Adrenal gland (tissue), 12 donors: ENCODE measurements around the gene HTR3C. TPM values are rescaled to one million over a fixed set of nuclear protein-coding genes. Genes with fewer than 3 reads are reported as not detected.

ENCODE experiments used
- DNase-seq, 7 donors: peaks; one replicate each; pipeline ENCODE4 v3.0.0-alpha.2; 2019 to 2020
- H3K27ac ChIP-seq, 5 donors: fragments of 200-600 bp; sonication (generic) in 4 of 5; 1 replicate in 3 of 5; 2 replicates in 2 of 5; pipeline versions ENCODE4 v1.5.1 to v1.8.0; 2016 to 2020; ENCODE audit warnings: mild to moderate bottlenecking in 1 of 5
- H3K27me3 ChIP-seq: fragments of 200-600 bp; 2 replicates; pipeline ENCODE4 v1.8.0; 2021
- H3K36me3 ChIP-seq, 2 donors: fragments of 200-600 bp; replicated peaks in 1 of 2; 1 replicate in 1 of 2; 2 replicates in 1 of 2; pipeline versions ENCODE4 v1.5.1 to v1.8.0; 2018 to 2022
- H3K4me1 ChIP-seq, 2 donors: fragments of 200-600 bp; replicated peaks in 1 of 2; 1 replicate in 1 of 2; 2 replicates in 1 of 2; pipeline versions ENCODE4 v1.5.1 to v1.8.0; 2018 to 2021
- H3K4me3 ChIP-seq, 4 donors: fragments of 200-600 bp; sonication (generic) in 3 of 4; one replicate each; pipeline ENCODE4 v1.5.1; 2016 to 2018
- H3K9me3 ChIP-seq, 3 donors: fragments of 200-600 bp; sonication (generic) in 1 of 3; replicated peaks in 1 of 3; 1 replicate in 2 of 3; 2 replicates in 1 of 3; pipeline versions ENCODE4 v1.5.1 to v1.8.0; 2016 to 2021
- CTCF ChIP-seq, 6 experiments: fragments of 450-650 bp in 4 of 6; fragments of 200-600 bp in 2 of 6; sonication (generic) in 1 of 6; IDR thresholded peaks; 1 replicate in 5 of 6; 2 replicates in 1 of 6; pipeline versions ENCODE4 v1.5.1 to v1.8.0; 2016 to 2021; ENCODE audit warnings: antibody characterized with exemption in 6 of 6, mild to moderate bottlenecking in 2 of 6, moderate library complexity in 1 of 6
- POLR2A ChIP-seq, 2 donors: fragments of 450-650 bp; IDR thresholded peaks; one replicate each; pipeline ENCODE4 v1.6.1; 2017; ENCODE audit warnings: antibody characterized with exemption in 2 of 2, mild to moderate bottlenecking in 2 of 2, moderate library complexity in 1 of 2
- WGBS, 4 donors: extraction: QIAGEN DNeasy Blood & Tissue Kit in 2 of 4; methylation state at CpG; one replicate each; pipeline versions ENCODE4 v1.1.5 to v1.1.7; 2013 to 2017; 5-methylcytosine and 5-hydroxymethylcytosine counted together
- intact Hi-C, 2 donors: fragments of 100-400 bp; cut with DNase I; formaldehyde crosslinking; loops; one replicate each; pipeline versions ENCODE4 v1.14.1 to v1.15.0; 2022 to 2023
- polyA plus RNA-seq, 3 donors: library from polyadenylated mRNA; stranded (reverse); fragments of 200-250 nt in 2 of 3; fragments of 350-450 nt in 1 of 3; fragmentation: Illumina TruSeq in 1 of 3; extraction: RNeasy Lipid Tissue Mini Kit (QIAGEN cat#74804) in 1 of 3; gene quantifications; one replicate each; pipeline ENCODE4 v1.2.3, GENCODE V29; 2013 to 2014
- total RNA-seq, 9 donors: library from RNA; depleted of rRNA in 4 of 9; stranded (reverse); fragments of >200 nt in 4 of 9; fragments of 120-200 nt in 1 of 9; fragmentation: NEBNext Ultra II Directional in 1 of 9; extraction: Animal tissue kit (Norgen Biotek cat#: 25700) in 1 of 9; gene quantifications; one replicate each; pipeline versions ENCODE4 v1.1.0 to v1.2.4, GENCODE V29; 2013 to 2023
- donor health status: healthy with polysubstance abuse.
- donor health status: Bipolar disorder and iron deficiency.
- donor health status: DM: yes; HTN: yes; CAD: no.
- donor health status: DM: no; HTN: no; CAD: no.
- donor health status: DM: no; HTN: no; CAD: no.
- donor health status: DM: yes; HTN: yes; CAD: no.

The HTR3C gene
- total and polyA plus RNA-seq, 12 donors: 0.03 TPM; not detected in 11

- H3K36me3 ChIP-seq: peaks cover 0 to 9% of the 10 kb centered on the region in 2 donors
Observed at GRCh38 chr3:184011937-184012889, 40.6 kb upstream of the HTR3C start.

GRCh38 chr3:184015381-184016019 lies 37.3 kb upstream of the HTR3C start:
- intact Hi-C loops: loop anchor here (5.0 to 10.0 kb wide), 2 partner anchors 113 to 119 kb away; partner anchors contain the start of gene EIF2B5 (in 1 of the 2)
- H3K9me3 ChIP-seq: no peaks in the 10 kb centered on the region
- peak in 4 of 7 donors; percentile 34 to 83 (median 50) for DNase-seq
- peaks cover 14 to 28% of the 10 kb centered on the region in 2 donors for H3K4me1 ChIP-seq
- 64 to 77% (median 70%) methylated on average over 10 of the region's 10 CpGs for WGBS, 4 donors
- H3K36me3 ChIP-seq: peaks cover 0 to 9% of the 10 kb centered on the region in 2 donors
- H3K27ac ChIP-seq: peak overlapping the region in 2 of 5 donors; percentile 49 to 93
- H3K4me3 ChIP-seq: no peak overlapping the region
- no peak for TF ChIP-seq CTCF (IDR thresholded peaks at IDR 0.05)
- peak; percentile 25 to 54 for TF ChIP-seq POLR2A (IDR thresholded peaks at IDR 0.05)
- H3K27me3 ChIP-seq: no peaks in the 10 kb centered on the region

More at GRCh38 chr3:184011937-184012889, 40.6 kb upstream of the HTR3C start:
- WGBS, 4 donors: 89 to 95% (median 92%) methylated on average over 6 of the region's 6 CpGs
- no peak overlapping the region for H3K4me3 ChIP-seq
- no peak for DNase-seq
- H3K27ac ChIP-seq: no peak overlapping the region
- intact Hi-C loops: loop anchor here in 1 of 2 donors (10.0 kb wide), 1 partner anchor 123 kb away; the partner anchor contains the start of gene EIF2B5
- no peaks in the 10 kb centered on the region for H3K27me3 ChIP-seq
- H3K9me3 ChIP-seq: no peaks in the 10 kb centered on the region
- TF ChIP-seq CTCF (IDR thresholded peaks at IDR 0.05): no peak
- TF ChIP-seq POLR2A (IDR thresholded peaks at IDR 0.05): no peak
- H3K4me1 ChIP-seq: peaks cover 14 to 39% of the 10 kb centered on the region in 2 donors

DNA sequence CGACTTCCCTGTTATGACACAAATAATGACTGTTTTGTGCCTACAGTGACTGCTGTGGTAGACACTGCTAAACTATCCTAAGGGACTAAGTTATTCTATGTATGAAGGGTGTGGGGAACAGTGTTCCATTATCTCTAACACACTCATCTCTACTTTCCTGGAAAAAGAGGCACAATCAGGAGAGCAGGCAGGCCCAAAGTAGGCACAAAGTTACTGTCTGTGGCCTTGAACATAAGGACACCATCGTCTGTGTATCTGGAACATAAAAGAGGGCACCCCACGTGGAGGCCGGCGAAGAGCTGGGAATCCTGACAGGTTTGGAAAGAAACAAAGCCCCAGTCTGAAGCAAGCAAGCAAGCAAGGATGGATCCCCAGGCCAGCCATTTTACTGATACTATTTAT lies 36.7 kb upstream of the HTR3C start:
- TF ChIP-seq CTCF (IDR thresholded peaks at IDR 0.05): no peak
- no peak for TF ChIP-seq POLR2A (IDR thresholded peaks at IDR 0.05)
- H3K4me3 ChIP-seq: peak overlapping the region in 1 of 4 donors; percentile 87
- peaks cover 0 to 9% of the 10 kb centered on the region in 2 donors for H3K36me3 ChIP-seq
- H3K9me3 ChIP-seq: no peaks in the 10 kb centered on the region
- intact Hi-C loops: loop anchor here (5.0 to 10.0 kb wide), 2 partner anchors 114 to 119 kb away; partner anchors contain the start of gene EIF2B5 (in 1 of the 2)
- DNase-seq: peak in 6 of 7 donors; percentile 27 to 63 (median 42)
- 37 to 55% (median 41%) methylated on average over 5 of the region's 5 CpGs for WGBS, 4 donors
- H3K4me1 ChIP-seq: peaks cover 14 to 28% of the 10 kb centered on the region in 2 donors
- peak overlapping the region in 3 of 5 donors; percentile 49 to 93 (median 69) for H3K27ac ChIP-seq
- H3K27me3 ChIP-seq: no peaks in the 10 kb centered on the region
